Gastroesophageal sphincter (tissue), 4 donors: ENCODE data around the gene CPSF3. TPM values are rescaled to one million over a fixed set of nuclear protein-coding genes. Genes with fewer than 3 reads are reported as not detected.
"Not testable (repeated sequence)": the region's sequence is repeated elsewhere in the genome, so short reads cannot be mapped to it uniquely, and the experiment has no call there.

Experiments used
- ATAC-seq: fragments of 150-250 bp; one replicate; pipeline ENCODE4 v1.9.1; 2016; ENCODE audit warnings: mild to moderate bottlenecking, moderate library complexity
- H3K27ac ChIP-seq, 4 donors: fragments of 200-600 bp; sonication (generic) in 3 of 4; 1 replicate in 3 of 4; 2 replicates in 1 of 4; pipeline ENCODE4 v1.5.1; 2016 to 2019
- H3K27me3 ChIP-seq: fragments of 200-600 bp; sonication (generic); one replicate; pipeline ENCODE4 v1.5.1; 2019
- H3K36me3 ChIP-seq, 2 donors: fragments of 200-600 bp; sonication (generic); one replicate each; pipeline ENCODE4 v1.5.1; 2019; ENCODE audit warnings: control low read depth in 1 of 2
- H3K4me1 ChIP-seq, 3 donors: fragments of 200-600 bp; sonication (generic); 1 replicate in 2 of 3; 2 replicates in 1 of 3; pipeline ENCODE4 v1.5.1; 2016 to 2019; ENCODE audit warnings: control low read depth in 2 of 3
- H3K4me3 ChIP-seq, 2 donors: fragments of 200-600 bp; sonication (generic); one replicate each; pipeline ENCODE4 v1.5.1; 2019; ENCODE audit warnings: mild to moderate bottlenecking in 1 of 2, moderate library complexity in 1 of 2
- H3K9me3 ChIP-seq, 3 donors: fragments of 200-600 bp; sonication (generic); one replicate each; pipeline ENCODE4 v1.5.1; 2017 to 2019; ENCODE audit warnings: control low read depth in 2 of 3
- CTCF ChIP-seq, 4 experiments: fragments of 200-600 bp in 2 of 4; fragments of 450-650 bp in 2 of 4; sonication (generic) in 1 of 4; IDR thresholded peaks; one replicate each; pipeline ENCODE4 v1.5.1; 2017 to 2019; ENCODE audit warnings: antibody characterized with exemption in 4 of 4, mild to moderate bottlenecking in 2 of 4, moderate library complexity in 2 of 4
- EP300 ChIP-seq: sonication (generic); formaldehyde crosslinking; IDR thresholded peaks from one replicate; pipeline ENCODE4 v1.6.1; 2017; ENCODE audit warnings: antibody characterized with exemption, mild to moderate bottlenecking
- POLR2A ChIP-seq, 2 donors: fragments of 450-650 bp; IDR thresholded peaks; one replicate each; pipeline ENCODE4 v1.6.1; 2017; ENCODE audit warnings: antibody characterized with exemption in 2 of 2, mild to moderate bottlenecking in 2 of 2, moderate library complexity in 1 of 2
- POLR2AphosphoS5 ChIP-seq: sonication (generic); formaldehyde crosslinking; IDR thresholded peaks from one replicate; pipeline ENCODE4 v1.6.1; 2017; ENCODE audit warnings: antibody characterized with exemption
- WGBS, 2 donors: methylation state at CpG; one replicate each; pipeline ENCODE4 v1.1.5; 2018; ENCODE audit warnings: low coverage in 1 of 2; 5-methylcytosine and 5-hydroxymethylcytosine counted together
- total RNA-seq, 4 donors: library from RNA; depleted of rRNA; stranded (reverse); fragments of >200 nt; gene quantifications; one replicate each; pipeline ENCODE4 v1.1.0, GENCODE V29; 2016

CPSF3 gene
- total RNA-seq, 4 donors from 2014 or later: 18.0 to 27.0 (median 26.1) TPM

GRCh38 chr2:9494081-9494480 lies 70.6 kb downstream of the CPSF3 start:
- Histone ChIP-seq H3K27me3 (no peaks in the 10 kb centered on the region), H3K4me1 (peaks cover 0 to 13% (median 0%) of the 10 kb centered on the region in 3 donors), H3K4me3 (no peak overlapping the region), H3K27ac (no peak overlapping the region), H3K36me3 (peaks cover 0 to 85% of the 10 kb centered on the region in 2 donors), H3K9me3 (no peaks in the 10 kb centered on the region)
- no peak for ATAC-seq
- TF ChIP-seq CTCF (IDR thresholded peaks at IDR 0.05) (no peak), POLR2A (IDR thresholded peaks at IDR 0.05) (no peak), POLR2AphosphoS5 (no peak), EP300 (no peak)
- 71% methylated on average over 1 of the region's 1 CpG for WGBS, 2 donors

GRCh38 chr2:9497017-9497416 lies 73.6 kb downstream of the CPSF3 start:
- H3K36me3 ChIP-seq: peaks cover 0 to 84% of the 10 kb centered on the region in 2 donors

GRCh38 chr2:9498210-9498609 lies 74.8 kb downstream of the CPSF3 start:
- WGBS, 2 donors: 43 to 80% methylated on average over 1 of the region's 1 CpG
- peaks cover 0 to 84% of the 10 kb centered on the region in 2 donors for H3K36me3 ChIP-seq
- no peak for TF ChIP-seq POLR2A (IDR thresholded peaks at IDR 0.05)
- TF ChIP-seq CTCF (IDR thresholded peaks at IDR 0.05): no peak
- TF ChIP-seq EP300: no peak
- no peak for TF ChIP-seq POLR2AphosphoS5
- H3K4me3 ChIP-seq: no peak overlapping the region
- H3K27me3 ChIP-seq: no peaks in the 10 kb centered on the region
- H3K4me1 ChIP-seq: peaks cover 0 to 13% (median 0%) of the 10 kb centered on the region in 3 donors
- no peaks in the 10 kb centered on the region for H3K9me3 ChIP-seq
- H3K27ac ChIP-seq: peak overlapping the region in 3 of 4 donors; percentile 1 to 28 (median 11)
- ATAC-seq: no peak

More at GRCh38 chr2:9497017-9497416, 73.6 kb downstream of the CPSF3 start:
- no peaks in the 10 kb centered on the region for H3K9me3 ChIP-seq
- ATAC-seq: no peak
- no peaks in the 10 kb centered on the region for H3K27me3 ChIP-seq
- H3K27ac ChIP-seq: no peak overlapping the region
- no peak for TF ChIP-seq EP300
- TF ChIP-seq POLR2AphosphoS5: no peak
- TF ChIP-seq POLR2A (IDR thresholded peaks at IDR 0.05): no peak
- no peak for TF ChIP-seq CTCF (IDR thresholded peaks at IDR 0.05)
- 82 to 96% methylated on average over 3 of the region's 4 CpGs for WGBS, 2 donors
- peaks cover 0 to 13% (median 0%) of the 10 kb centered on the region in 3 donors for H3K4me1 ChIP-seq
- H3K4me3 ChIP-seq: no peak overlapping the region

GRCh38 chr2:9508931-9509330 lies 85.5 kb downstream of the CPSF3 start:
- TF ChIP-seq POLR2AphosphoS5 (no peak), EP300 (no peak), CTCF (IDR thresholded peaks at IDR 0.05) (no peak), POLR2A (IDR thresholded peaks at IDR 0.05) (no peak)
- Histone ChIP-seq H3K27ac (no peak overlapping the region), H3K36me3 (peaks cover 0 to 89% of the 10 kb centered on the region in 2 donors), H3K9me3 (no peaks in the 10 kb centered on the region), H3K4me1 (peaks cover 0 to 4% (median 0%) of the 10 kb centered on the region in 3 donors), H3K27me3 (no peaks in the 10 kb centered on the region), H3K4me3 (no peak overlapping the region)
- 6 to 45% methylated on average over 1 of the region's 1 CpG for WGBS, 2 donors
- no peak for ATAC-seq

- 83 to 100% methylated on average over 2 to 3 of the region's 3 CpGs for WGBS, 2 donors
- H3K4me3 ChIP-seq: not testable (repeated sequence)
Measured at GRCh38 chr2:9513946-9514345, 90.5 kb downstream of the CPSF3 start.

More at GRCh38 chr2:9513946-9514345, 90.5 kb downstream of the CPSF3 start:
- not testable (repeated sequence) for H3K27me3 ChIP-seq, H3K9me3 ChIP-seq, H3K4me1 ChIP-seq, ATAC-seq, H3K27ac ChIP-seq
- H3K36me3 ChIP-seq: peaks cover 0 to 85% of the 10 kb centered on the region in 2 donors
